Right renal cortex interstitium (tissue), 3 donors: Measurements from ENCODE around the gene MBD6. TPM values are rescaled to one million over a fixed set of nuclear protein-coding genes. Genes with fewer than 3 reads are reported as not detected.
"Not testable (repeated sequence)": the region's sequence is repeated elsewhere in the genome, so short reads cannot be mapped to it uniquely, and the experiment has no call there.

Experiments used
- DNase-seq, 3 donors: peaks; one replicate each; pipeline ENCODE4 v3.0.0-alpha.2; 2013; ENCODE audit warnings: low read depth in 3 of 3, low spot score in 2 of 3
- polyA plus RNA-seq, 3 donors: library from polyadenylated mRNA; unstranded; fragments of 120-200 nt; gene quantifications; one replicate each; pipeline ENCODE4 v1.2.1, GENCODE V29; 2013; ENCODE audit not compliant: insufficient read length in 3 of 3

Gene MBD6
- polyA plus RNA-seq, 3 donors, result 36.8 to 44.8 (median 41.6) TPM

- not testable (repeated sequence) for DNase-seq
Measured at GRCh38 chr12:57513677-57514076, 8.9 kb upstream of the MBD6 start.

- DNase-seq, result not testable (repeated sequence)
Measured at GRCh38 chr12:57514246-57514645, 8.4 kb upstream of the MBD6 start.

GRCh38 chr12:57514720-57515407 lies 7.8 kb upstream of the MBD6 start:
- no peak for DNase-seq

GRCh38 chr12:57515408-57515933 lies 7.2 kb upstream of the MBD6 start:
- no peak for DNase-seq

- DNase-seq, result no peak
Measured at GRCh38 chr12:57515934-57516541, 6.6 kb upstream of the MBD6 start.

- DNase-seq, result no peak
Measured at GRCh38 chr12:57516617-57517153, 5.9 kb upstream of the MBD6 start.

GRCh38 chr12:57517187-57517586 lies 5.4 kb upstream of the MBD6 start:
- DNase-seq, result no peak

- not testable (repeated sequence) for DNase-seq
Measured at GRCh38 chr12:57517718-57518117, 4.9 kb upstream of the MBD6 start.

- no peak for DNase-seq
Measured at GRCh38 chr12:57518176-57518919, 4.3 kb upstream of the MBD6 start.

GRCh38 chr12:57518920-57519795 lies 3.5 kb upstream of the MBD6 start:
- no peak for DNase-seq

- DNase-seq, result peak in 1 of 3 donors; percentile 16
Measured at GRCh38 chr12:57519796-57520052, 2.9 kb upstream of the MBD6 start.

- DNase-seq, result peak; percentile 91 to 98 (median 95)
Measured at GRCh38 chr12:57520053-57520818, 2.4 kb upstream of the MBD6 start, which contains the start of gene DDIT3. TSS of gene DDIT3 (minus strand) at chr12:57520514. CDS start at chr12:57517406, 3,108 bp downstream.

- DNase-seq, result peak; percentile 23 to 45 (median 35)
Measured at GRCh38 chr12:57521525-57522010, 1.1 kb upstream of the MBD6 start.

- peak in 1 of 3 donors; percentile 65 for DNase-seq
Measured at GRCh38 chr12:57522887-57523705, 472 bp downstream of the MBD6 start.

GRCh38 chr12:57523706-57524614 lies 1.3 kb downstream of the MBD6 start:
- DNase-seq, result no peak

GRCh38 chr12:57524814-57525614 lies 2.4 kb downstream of the MBD6 start:
- no peak for DNase-seq
